ENCODE measurements around the gene FAM3D. TPM values are rescaled to one million over a fixed set of nuclear protein-coding genes. Genes with fewer than 3 reads are reported as not detected.

The FAM3D gene
- total and polyA plus RNA-seq, 9 of the 15 experiments (the other 6 are each of a cell fraction or from before 2014, with no cell fraction given): not detected

GRCh38 chr3:58657036-58657520 lies 9.5 kb downstream of the FAM3D start:
- 6% methylated on average over 7 of the region's 9 CpGs for WGBS (ENCODE audit: insufficient coverage, low coverage, missing lambda C conversion rate)
- Histone ChIP-seq H3K79me2 (ENCODE audit: control insufficient read depth, insufficient read depth, low read length) (no peaks in the 10 kb centered on the region), H3K27ac (ENCODE audit: extremely low read depth, low read depth, low read length) (no peak overlapping the region), H3K4me1 (replicated peaks in 1 of 2; ENCODE audit: control insufficient read depth in 2 of 2, insufficient read depth in 2 of 2, low read length in 2 of 2) (no peaks in the 10 kb centered on the region), H3K9me1 (ENCODE audit: control insufficient read depth, insufficient read depth, low read length) (no peaks in the 10 kb centered on the region), H3K9me3 (replicated peaks; ENCODE audit: control insufficient read depth, insufficient read depth, low read depth, low read length) (no peaks in the 10 kb centered on the region), H3K36me3 (ENCODE audit: control insufficient read depth, insufficient read depth, low read length) (no peaks in the 10 kb centered on the region), H2AFZ (ENCODE audit: low read depth, low read length) (no peak overlapping the region), H3K4me3 (no peak overlapping the region), H3K9ac (ENCODE audit: insufficient read depth in 1 of 2, low read depth in 2 of 2, low read length in 2 of 2) (no peak overlapping the region), H3K27me3 (ENCODE audit: control insufficient read depth in 2 of 2, insufficient read depth in 2 of 2, low read length in 2 of 2) (peaks cover 0 to 8% of the 10 kb centered on the region in 2 experiments; a peak in 1 of 5 replicates), H3K4me2 (ENCODE audit: insufficient read depth, low read length) (no peak overlapping the region), H4K20me1 (replicated peaks; ENCODE audit: control insufficient read depth, insufficient read depth, low read length) (no peaks in the 10 kb centered on the region)
- intact Hi-C loops (cut with micrococcal nuclease) (no loop called here), in situ Hi-C loops (cut with MboI) (no loop called here)
- ChIA-PET POLR2A (no interaction called here), CTCF (ENCODE audit: low intra/inter-chr PET ratio) (no interaction called here)
- no peak for FAIRE-seq
- no peak for DNase-seq (ENCODE audit: extremely low read depth in 1 of 4, low spot score in 3 of 4)
- BruUV-seq (replicated peaks): no TSS peak
- TF ChIP-seq ZNF224 (CRISPR knock-in tag; IDR thresholded peaks at IDR 0.05) (no peak), POLR2AphosphoS2 (IDR thresholded peaks at IDR 0.05; ENCODE audit: low read length) (no peak), EHMT2 (IDR thresholded peaks at IDR 0.05) (no peak), TCF15 (CRISPR knock-in tag; IDR thresholded peaks at IDR 0.05) (no peak), JUNB (CRISPR knock-in tag; conservative IDR thresholded peaks at IDR 0.05) (no peak), VEZF1 (CRISPR knock-in tag; IDR thresholded peaks at IDR 0.05) (no peak)
- no peak for ATAC-seq

Data from K562 (cell line).